GM23338 (cell line): ENCODE measurements around the gene FNDC1. TPM values are rescaled to one million over a fixed set of nuclear protein-coding genes. Genes with fewer than 3 reads are reported as not detected.

Experiments
- ATAC-seq: fragments of 200-7000 bp; cut with Tn5 transposase; 3 replicates; pipeline ENCODE4 v1.9.1; 2020
- DNase-seq: peaks from one replicate; pipeline ENCODE4 v3.0.0-alpha.2; 2015; ENCODE audit warnings: low spot score
- H2AFZ ChIP-seq: fragments of 200-600 bp; sonication (generic); 2 replicates; pipeline ENCODE4 v1.8.0; 2016; ENCODE audit warnings: antibody characterized with exemption, mild to moderate bottlenecking, moderate library complexity
- H3F3A ChIP-seq: fragments of 200-600 bp; sonication (generic); replicated peaks from 2 replicates; pipeline ENCODE4 v1.8.0; 2017; ENCODE audit warnings: antibody characterized with exemption, mixed run types, low read depth
- H3K27ac ChIP-seq: fragments of 200-600 bp; sonication (generic); 2 replicates; pipeline ENCODE4 v1.6.1; 2016; ENCODE audit warnings: low read depth
- H3K27me3 ChIP-seq: fragments of 200-600 bp; sonication (generic); 2 replicates; pipeline ENCODE4 v1.8.0; 2016; ENCODE audit warnings: mild to moderate bottlenecking, mixed run types, moderate library complexity; ENCODE audit not compliant: insufficient read depth
- H3K36me3 ChIP-seq: fragments of 200-600 bp; sonication (generic); 2 replicates; pipeline ENCODE4 v1.8.0; 2016; ENCODE audit warnings: mild to moderate bottlenecking; ENCODE audit not compliant: insufficient read depth
- H3K4me1 ChIP-seq: fragments of 200-600 bp; sonication (generic); 2 replicates; pipeline ENCODE4 v1.8.0; 2016; ENCODE audit warnings: mild to moderate bottlenecking, moderate library complexity; ENCODE audit not compliant: insufficient read depth
- H3K4me2 ChIP-seq: fragments of 200-600 bp; sonication (generic); 2 replicates; pipeline ENCODE4 v1.7.1; 2017; ENCODE audit warnings: mixed run types
- H3K4me3 ChIP-seq: fragments of 200-600 bp; sonication (generic); 2 replicates; pipeline ENCODE4 v1.6.1; 2016; ENCODE audit warnings: mixed run types
- H3K79me2 ChIP-seq: fragments of 200-600 bp; sonication (generic); replicated peaks from 2 replicates; pipeline ENCODE4 v1.8.0; 2017; ENCODE audit warnings: mild to moderate bottlenecking; ENCODE audit not compliant: insufficient read depth
- H3K9me2 ChIP-seq: fragments of 200-600 bp; sonication (generic); 2 replicates; pipeline ENCODE4 v1.8.0; 2017; ENCODE audit not compliant: insufficient read depth
- H4K20me1 ChIP-seq: fragments of 200-600 bp; sonication (generic); replicated peaks from 2 replicates; pipeline ENCODE4 v1.8.0; 2017; ENCODE audit warnings: mild to moderate bottlenecking; ENCODE audit not compliant: insufficient read depth
- H3K27ac Mint-ChIP-seq: 2 replicates; pipeline ENCODE4 v1.8.0; 2020; ENCODE audit warnings: inconsistent platforms, mild to moderate bottlenecking, moderate library complexity, mixed read lengths
- H3K27me3 Mint-ChIP-seq: 3 replicates; pipeline ENCODE4 v1.8.0; 2022; ENCODE audit warnings: low read depth, mild to moderate bottlenecking, moderate library complexity, mixed read lengths, inconsistent platforms; ENCODE audit not compliant: insufficient read depth, poor library complexity
- H3K36me3 Mint-ChIP-seq: 3 replicates; pipeline ENCODE4 v1.8.0; 2021; ENCODE audit warnings: low read depth, mild to moderate bottlenecking, inconsistent platforms, moderate library complexity, mixed read lengths
- H3K4me1 Mint-ChIP-seq: 3 replicates; pipeline ENCODE4 v1.8.0; 2020; ENCODE audit warnings: mild to moderate bottlenecking, inconsistent platforms, mixed read lengths
- H3K4me3 Mint-ChIP-seq: 3 replicates; pipeline ENCODE4 v1.8.0; 2021; ENCODE audit warnings: moderate library complexity, mild to moderate bottlenecking, inconsistent platforms, mixed read lengths
- H3K9me3 Mint-ChIP-seq: 3 replicates; pipeline ENCODE4 v1.8.0; 2020; ENCODE audit warnings: moderate library complexity, mild to moderate bottlenecking, inconsistent platforms, mixed read lengths
- CREB1 ChIP-seq: fragments of 250-450 bp; sonication (Bioruptor Pico); IDR thresholded peaks from 2 replicates; pipeline ENCODE4 v1.5.0; 2020; ENCODE audit warnings: low read depth, mild to moderate bottlenecking, moderate library complexity
- EZH2 ChIP-seq: fragments of 200-600 bp; sonication (generic); IDR thresholded peaks from one replicate; pipeline ENCODE4 v1.8.0; 2017; ENCODE audit warnings: antibody characterized with exemption, mild to moderate bottlenecking, low read depth; ENCODE audit not compliant: unreplicated experiment
- EZH2phosphoT487 ChIP-seq: fragments of 200-600 bp; sonication (generic); IDR thresholded peaks from one replicate; pipeline ENCODE4 v1.8.1; 2018; ENCODE audit warnings: antibody characterized with exemption; ENCODE audit not compliant: unreplicated experiment
- REST ChIP-seq: IDR thresholded peaks from one replicate; pipeline ENCODE4 v1.6.1; 2018; ENCODE audit warnings: antibody characterized with exemption; ENCODE audit not compliant: unreplicated experiment
- polyA plus RNA-seq: library from polyadenylated mRNA; unstranded; fragments of >200 nt; fragmentation: Nextera tagmentation; extraction: Ambion mirVana; gene quantifications from 2 replicates; pipeline ENCODE4 v1.2.1, GENCODE V29; 2016
- total RNA-seq: library from RNA; depleted of rRNA; stranded (reverse); fragments of >200 nt; shearing (Covaris generic); gene quantifications from 2 replicates; pipeline ENCODE4 v1.2.3, GENCODE V29; 2014
- TF ChIP-seq, protein P1 (sequence below): fragments of 250-450 bp; sonication (Bioruptor Pico); IDR thresholded peaks from 2 replicates; pipeline ENCODE4 v1.5.0; 2020; ENCODE audit warnings: mild to moderate bottlenecking, moderate library complexity

Gene FNDC1
- total and polyA plus RNA-seq, 2 experiments from 2014 or later = 0.38 to 0.57 TPM

- TF ChIP-seq, protein P1, sequence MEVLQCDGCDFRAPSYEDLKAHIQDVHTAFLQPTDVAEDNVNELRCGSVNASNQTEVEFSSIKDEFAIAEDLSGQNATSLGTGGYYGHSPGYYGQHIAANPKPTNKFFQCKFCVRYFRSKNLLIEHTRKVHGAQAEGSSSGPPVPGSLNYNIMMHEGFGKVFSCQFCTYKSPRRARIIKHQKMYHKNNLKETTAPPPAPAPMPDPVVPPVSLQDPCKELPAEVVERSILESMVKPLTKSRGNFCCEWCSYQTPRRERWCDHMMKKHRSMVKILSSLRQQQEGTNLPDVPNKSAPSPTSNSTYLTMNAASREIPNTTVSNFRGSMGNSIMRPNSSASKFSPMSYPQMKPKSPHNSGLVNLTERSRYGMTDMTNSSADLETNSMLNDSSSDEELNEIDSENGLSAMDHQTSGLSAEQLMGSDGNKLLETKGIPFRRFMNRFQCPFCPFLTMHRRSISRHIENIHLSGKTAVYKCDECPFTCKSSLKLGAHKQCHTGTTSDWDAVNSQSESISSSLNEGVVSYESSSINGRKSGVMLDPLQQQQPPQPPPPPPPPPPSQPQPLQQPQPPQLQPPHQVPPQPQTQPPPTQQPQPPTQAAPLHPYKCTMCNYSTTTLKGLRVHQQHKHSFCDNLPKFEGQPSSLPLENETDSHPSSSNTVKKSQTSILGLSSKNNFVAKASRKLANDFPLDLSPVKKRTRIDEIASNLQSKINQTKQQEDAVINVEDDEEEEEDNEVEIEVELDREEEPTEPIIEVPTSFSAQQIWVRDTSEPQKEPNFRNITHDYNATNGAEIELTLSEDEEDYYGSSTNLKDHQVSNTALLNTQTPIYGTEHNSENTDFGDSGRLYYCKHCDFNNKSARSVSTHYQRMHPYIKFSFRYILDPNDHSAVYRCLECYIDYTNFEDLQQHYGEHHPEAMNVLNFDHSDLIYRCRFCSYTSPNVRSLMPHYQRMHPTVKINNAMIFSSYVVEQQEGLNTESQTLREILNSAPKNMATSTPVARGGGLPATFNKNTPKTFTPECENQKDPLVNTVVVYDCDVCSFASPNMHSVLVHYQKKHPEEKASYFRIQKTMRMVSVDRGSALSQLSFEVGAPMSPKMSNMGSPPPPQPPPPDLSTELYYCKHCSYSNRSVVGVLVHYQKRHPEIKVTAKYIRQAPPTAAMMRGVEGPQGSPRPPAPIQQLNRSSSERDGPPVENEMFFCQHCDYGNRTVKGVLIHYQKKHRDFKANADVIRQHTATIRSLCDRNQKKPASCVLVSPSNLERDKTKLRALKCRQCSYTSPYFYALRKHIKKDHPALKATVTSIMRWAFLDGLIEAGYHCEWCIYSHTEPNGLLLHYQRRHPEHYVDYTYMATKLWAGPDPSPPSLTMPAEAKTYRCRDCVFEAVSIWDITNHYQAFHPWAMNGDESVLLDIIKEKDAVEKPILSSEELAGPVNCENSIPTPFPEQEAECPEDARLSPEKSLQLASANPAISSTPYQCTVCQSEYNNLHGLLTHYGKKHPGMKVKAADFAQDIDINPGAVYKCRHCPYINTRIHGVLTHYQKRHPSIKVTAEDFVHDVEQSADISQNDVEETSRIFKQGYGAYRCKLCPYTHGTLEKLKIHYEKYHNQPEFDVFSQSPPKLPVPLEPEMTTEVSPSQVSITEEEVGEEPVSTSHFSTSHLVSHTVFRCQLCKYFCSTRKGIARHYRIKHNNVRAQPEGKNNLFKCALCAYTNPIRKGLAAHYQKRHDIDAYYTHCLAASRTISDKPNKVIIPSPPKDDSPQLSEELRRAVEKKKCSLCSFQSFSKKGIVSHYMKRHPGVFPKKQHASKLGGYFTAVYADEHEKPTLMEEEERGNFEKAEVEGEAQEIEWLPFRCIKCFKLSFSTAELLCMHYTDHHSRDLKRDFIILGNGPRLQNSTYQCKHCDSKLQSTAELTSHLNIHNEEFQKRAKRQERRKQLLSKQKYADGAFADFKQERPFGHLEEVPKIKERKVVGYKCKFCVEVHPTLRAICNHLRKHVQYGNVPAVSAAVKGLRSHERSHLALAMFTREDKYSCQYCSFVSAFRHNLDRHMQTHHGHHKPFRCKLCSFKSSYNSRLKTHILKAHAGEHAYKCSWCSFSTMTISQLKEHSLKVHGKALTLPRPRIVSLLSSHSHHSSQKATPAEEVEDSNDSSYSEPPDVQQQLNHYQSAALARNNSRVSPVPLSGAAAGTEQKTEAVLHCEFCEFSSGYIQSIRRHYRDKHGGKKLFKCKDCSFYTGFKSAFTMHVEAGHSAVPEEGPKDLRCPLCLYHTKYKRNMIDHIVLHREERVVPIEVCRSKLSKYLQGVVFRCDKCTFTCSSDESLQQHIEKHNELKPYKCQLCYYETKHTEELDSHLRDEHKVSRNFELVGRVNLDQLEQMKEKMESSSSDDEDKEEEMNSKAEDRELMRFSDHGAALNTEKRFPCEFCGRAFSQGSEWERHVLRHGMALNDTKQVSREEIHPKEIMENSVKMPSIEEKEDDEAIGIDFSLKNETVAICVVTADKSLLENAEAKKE (CRISPR knock-in tag) = no peak
- no peak for TF ChIP-seq CREB1
Measured at GRCh38 chr6:159221486-159222170, 52.4 kb downstream of the FNDC1 start (continued).

DNA sequence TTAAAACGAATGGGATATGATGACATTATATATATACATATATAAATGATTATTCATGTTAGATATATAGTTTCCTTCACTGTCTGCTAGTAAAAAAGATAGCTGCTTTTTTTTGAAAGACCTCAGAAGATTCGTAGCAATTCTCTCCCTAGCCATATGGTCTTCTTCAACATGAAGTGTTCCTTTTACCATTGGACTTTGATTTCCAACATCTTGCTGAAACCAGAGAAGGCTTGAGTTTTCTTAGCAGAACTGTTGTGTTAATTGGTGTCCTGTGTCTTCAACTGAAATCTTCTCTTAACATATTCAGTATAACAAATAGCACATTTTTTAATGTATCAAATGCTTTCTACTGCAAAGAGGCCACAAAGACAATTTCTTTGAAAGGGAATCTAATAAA, 55.3 kb downstream of the FNDC1 start:
- H3K27me3 Mint-ChIP-seq = no peaks in the 10 kb centered on the region
- H3K36me3 Mint-ChIP-seq = no peaks in the 10 kb centered on the region
- Histone ChIP-seq H4K20me1 (no peaks in the 10 kb centered on the region), H3K4me1 (peaks cover 9% of the 10 kb centered on the region), H3F3A (no peaks in the 10 kb centered on the region), H2AFZ (no peak overlapping the region), H3K27me3 (no peaks in the 10 kb centered on the region), H3K79me2 (no peaks in the 10 kb centered on the region), H3K4me2 (no peak overlapping the region), H3K9me2 (no peaks in the 10 kb centered on the region), H3K4me3 (no peak overlapping the region), H3K36me3 (no peaks in the 10 kb centered on the region), H3K27ac (no peak overlapping the region)
- peaks cover 11% of the 10 kb centered on the region for H3K4me1 Mint-ChIP-seq
- H3K9me3 Mint-ChIP-seq = no peaks in the 10 kb centered on the region
- DNase-seq = no peak
- TF ChIP-seq CREB1 = no peak
- no peak overlapping the region for H3K4me3 Mint-ChIP-seq
- ATAC-seq = no peak
- H3K27ac Mint-ChIP-seq = no peak overlapping the region

GRCh38 chr6:159229651-159230051, 60.5 kb downstream of the FNDC1 start:
- no peak overlapping the region for H3K27ac Mint-ChIP-seq
- no peaks in the 10 kb centered on the region for H3K4me1 ChIP-seq
- peaks cover 28% of the 10 kb centered on the region for H3K27me3 Mint-ChIP-seq
- H3K27me3 ChIP-seq = peaks cover 32% of the 10 kb centered on the region
- no peaks in the 10 kb centered on the region for H4K20me1 ChIP-seq
- H3F3A ChIP-seq = 0 out of 2 replicates have a peak, but pooled peaks cover 3% of the 10 kb centered on the region
- no peaks in the 10 kb centered on the region for H3K9me2 ChIP-seq
- H2AFZ ChIP-seq = no peak overlapping the region
- peak; percentile 12 for DNase-seq
- H3K4me2 ChIP-seq = no peak overlapping the region
- no peaks in the 10 kb centered on the region for H3K9me3 Mint-ChIP-seq
- no peaks in the 10 kb centered on the region for H3K36me3 ChIP-seq
- no peak overlapping the region for H3K4me3 ChIP-seq
- H3K4me3 Mint-ChIP-seq = no peak overlapping the region
- no peak overlapping the region for H3K27ac ChIP-seq
- H3K4me1 Mint-ChIP-seq = no peaks in the 10 kb centered on the region; the same call in 2 of the 3 replicates
- no peaks in the 10 kb centered on the region for H3K36me3 Mint-ChIP-seq
- no peaks in the 10 kb centered on the region for H3K79me2 ChIP-seq
- no peak for ATAC-seq
- TF ChIP-seq EZH2 (no peak), REST (no peak), EZH2phosphoT487 (no peak)
